Amniotic stem cell (primary cell): ENCODE data around the gene PRR35.

Source experiments
- DNase-seq: peaks from one replicate; lab custom pipeline; 2025; lab: John Stamatoyannopoulos, UW

Gene PRR35

GRCh38 chr16:580141-580945 lies 20.1 kb downstream of the PRR35 start:
- no peak for DNase-seq

- no peak for DNase-seq
Observed at GRCh38 chr16:580946-581498, 20.8 kb downstream of the PRR35 start.

- no peak for DNase-seq
Observed at GRCh38 chr16:582218-582613, 22.0 kb downstream of the PRR35 start.

GRCh38 chr16:582614-583331 lies 22.6 kb downstream of the PRR35 start:
- DNase-seq, result no peak

DNA sequence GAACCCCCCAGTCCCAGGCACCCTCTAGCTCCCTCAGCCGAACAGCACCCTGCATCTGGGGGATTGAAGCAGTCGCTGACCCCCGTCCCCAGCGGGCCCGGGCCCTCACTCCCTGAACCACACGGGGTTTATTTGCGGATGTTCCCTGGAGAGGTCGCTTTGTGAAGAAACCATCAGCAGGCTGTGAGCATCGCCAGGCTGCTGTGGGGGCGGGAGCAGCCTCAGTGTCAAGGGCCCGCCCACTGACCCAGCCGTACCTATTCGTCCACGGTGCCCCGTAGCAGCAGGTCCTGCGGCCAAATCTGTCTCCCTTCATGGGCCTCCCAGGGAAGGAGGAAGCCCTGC lies 23.2 kb downstream of the PRR35 start:
- no peak for DNase-seq

DNA sequence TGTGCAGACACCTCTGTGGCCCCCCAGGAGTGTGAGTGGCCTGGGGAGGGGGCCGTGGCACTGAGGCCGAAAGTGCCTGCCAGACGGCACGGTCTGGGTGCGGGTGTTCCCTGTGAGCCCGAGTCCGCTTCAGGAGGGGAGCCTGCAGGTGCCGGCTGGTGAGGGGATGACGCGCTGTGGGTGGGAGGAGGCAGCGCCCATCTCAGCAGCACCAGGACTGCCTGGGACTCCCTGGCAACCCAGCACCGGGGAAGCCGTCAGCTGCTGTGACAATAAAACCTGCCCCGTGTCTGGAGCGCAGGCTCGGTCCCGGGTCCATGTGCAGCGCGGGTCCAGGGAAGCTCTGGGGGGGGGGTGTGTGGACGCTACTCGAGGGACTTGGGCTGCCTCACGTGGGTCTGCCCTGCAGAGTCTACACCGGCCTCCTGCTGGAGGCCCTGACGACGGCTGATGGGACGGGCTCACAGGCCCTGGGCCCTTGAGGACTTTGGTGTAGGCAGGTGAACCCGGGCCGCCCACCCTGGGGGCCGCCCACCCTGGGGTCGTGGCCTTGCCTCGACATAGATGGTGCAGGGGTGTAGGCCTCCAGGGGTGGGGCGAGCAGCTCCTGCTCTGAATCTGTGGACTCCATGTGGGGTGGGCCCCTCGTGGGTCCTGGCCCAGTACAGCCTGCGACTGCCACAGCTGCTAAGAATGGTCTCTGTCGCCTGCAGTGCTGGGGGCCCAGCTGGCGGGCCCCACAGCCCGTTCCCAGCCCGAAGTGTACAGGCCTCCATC lies 23.8 kb downstream of the PRR35 start:
- no peak for DNase-seq

DNA sequence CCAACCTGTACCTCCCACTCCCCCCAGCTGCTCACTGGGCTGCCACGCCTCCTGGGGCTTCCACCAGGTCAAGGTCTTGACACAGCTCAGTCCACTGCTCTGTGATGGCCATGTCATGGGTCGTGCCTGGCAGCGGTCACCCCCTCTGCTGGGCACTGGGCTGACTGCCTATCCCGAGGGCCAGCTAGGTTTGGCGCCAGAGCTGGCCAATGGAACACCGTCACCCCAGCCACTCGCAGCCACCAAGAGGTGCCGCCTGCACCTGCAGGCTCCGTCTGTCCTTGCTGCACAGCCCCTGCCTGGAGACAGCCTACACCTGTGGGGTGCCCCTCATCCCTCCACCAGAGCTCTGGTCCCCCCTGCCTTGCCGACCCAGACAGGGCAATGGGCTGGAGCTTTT lies 25.2 kb downstream of the PRR35 start:
- no peak for DNase-seq

DNA sequence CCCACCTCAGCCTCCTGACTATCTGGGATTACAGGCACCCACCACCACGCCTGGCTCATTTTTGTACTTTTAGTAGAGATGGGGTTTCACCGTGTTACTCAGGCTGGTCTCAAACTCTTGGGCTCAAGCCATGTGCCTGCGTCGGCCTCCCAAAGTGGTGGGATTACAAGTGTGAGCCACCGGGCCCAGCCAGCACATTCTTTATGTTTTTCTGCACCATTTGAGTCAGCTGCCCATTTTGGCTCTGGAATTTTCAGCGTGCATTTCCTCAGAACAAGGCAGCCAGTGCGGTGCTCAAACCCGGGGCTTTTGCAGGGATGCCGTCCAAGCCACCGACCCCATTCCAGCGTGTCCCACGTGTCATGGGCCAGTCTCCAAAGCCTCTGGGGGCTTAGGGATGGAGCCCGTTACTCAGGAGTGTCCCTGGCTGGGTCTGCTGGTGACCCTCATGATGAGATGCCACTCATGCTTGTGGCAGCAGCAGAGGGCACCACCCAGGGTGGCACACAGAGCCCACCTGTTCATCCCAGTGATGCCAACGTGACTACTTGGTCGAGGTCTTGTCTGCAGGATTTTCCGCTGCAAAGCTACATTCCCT lies 26.0 kb downstream of the PRR35 start:
- DNase-seq, result no peak

DNA sequence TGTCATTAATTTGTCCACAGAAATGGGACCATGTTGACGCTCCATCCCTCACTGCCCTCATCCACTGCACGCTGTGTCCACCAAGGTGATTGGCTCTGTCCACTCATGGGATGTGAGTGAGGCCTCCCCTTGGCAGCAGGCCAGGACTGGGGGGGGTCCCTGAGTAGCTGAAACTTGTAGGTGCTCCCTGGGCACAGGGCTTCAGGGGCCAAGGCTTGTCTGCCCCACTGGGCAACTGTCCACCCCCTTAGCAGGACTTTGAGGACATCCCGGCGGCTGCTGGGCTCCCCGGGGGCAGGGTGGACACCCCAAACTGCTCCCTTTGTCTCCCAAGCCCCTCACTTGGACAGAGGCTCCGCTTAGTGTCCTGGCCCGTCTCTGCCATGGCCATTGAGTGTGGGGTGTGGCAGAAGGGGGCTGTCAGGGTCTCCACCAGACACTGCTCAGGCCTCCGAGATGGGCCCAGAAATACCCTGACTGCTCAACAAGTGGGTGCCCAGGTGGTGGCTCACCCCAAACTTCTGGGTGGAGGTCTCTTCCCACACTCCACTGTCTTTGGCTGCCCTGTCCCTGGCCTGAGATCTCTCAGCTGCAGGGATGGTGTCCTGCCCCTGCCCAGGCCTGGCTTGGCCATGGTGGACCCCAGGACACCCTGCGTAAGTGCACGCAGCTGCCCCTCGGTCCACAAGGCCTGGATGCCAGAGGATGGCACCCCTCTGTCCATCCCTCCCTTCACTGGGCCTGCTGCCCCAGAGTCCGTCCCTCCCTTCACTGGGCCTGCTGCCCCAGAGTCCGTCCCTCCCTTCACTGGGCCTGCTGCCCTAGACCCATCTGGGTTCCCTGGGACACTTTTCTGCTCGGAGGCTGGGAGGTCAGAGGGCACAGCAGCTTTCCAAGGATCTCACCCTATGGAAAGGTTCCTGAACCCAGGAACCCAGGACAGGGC lies 26.7 kb downstream of the PRR35 start:
- no peak for DNase-seq

DNA sequence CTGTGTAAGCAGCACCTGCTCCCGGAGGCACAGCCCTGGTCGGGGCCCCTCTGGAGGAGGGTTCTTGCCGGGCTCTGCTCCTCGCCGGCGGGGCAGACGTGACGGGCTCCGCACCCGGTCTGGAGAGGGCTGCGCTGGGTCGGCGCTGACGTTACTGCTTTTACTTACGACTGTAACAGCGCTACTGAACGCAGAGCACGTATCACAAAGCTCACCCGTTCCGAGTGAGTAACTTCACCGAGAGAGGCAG lies 28.4 kb downstream of the PRR35 start:
- DNase-seq, result no peak

DNA sequence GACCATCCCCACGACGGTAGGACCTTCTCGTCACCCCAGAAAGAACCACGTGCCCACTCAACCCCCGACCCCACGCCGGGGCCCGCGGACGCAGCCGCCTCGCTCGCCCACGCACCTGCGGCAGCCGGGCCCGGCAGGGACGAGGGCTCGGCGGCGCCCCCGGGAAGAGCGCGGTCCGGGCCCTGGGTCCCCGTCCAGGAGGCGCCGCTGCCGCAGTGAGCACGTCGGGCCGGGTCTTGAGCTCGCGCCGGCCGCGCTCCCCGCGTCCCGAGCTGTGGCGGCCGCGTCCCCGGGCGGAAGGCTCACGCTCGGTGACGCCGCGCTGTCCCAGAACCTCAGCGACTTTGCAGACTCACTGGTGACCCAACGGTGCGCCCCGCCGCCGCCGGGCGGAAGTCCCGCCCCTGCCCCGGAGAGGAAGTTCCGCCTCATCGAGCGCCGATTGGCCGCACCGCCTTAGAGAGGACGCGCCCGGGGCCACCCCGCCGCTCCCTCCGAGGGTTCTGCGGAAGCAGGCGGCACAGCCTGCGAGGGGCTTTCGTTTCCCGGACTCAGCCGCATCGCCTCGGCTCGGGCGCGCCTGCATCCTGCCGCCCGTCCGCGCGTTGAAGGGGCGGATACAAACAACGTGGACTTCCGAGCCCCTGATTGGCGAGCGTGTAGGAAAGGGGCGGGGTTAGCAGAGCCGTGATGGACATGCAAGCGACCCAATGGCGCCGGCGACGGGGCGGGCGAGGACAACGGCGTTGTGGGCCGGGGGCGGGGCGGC lies 28.9 kb downstream of the PRR35 start:
- DNase-seq, result peak; percentile 77

DNA sequence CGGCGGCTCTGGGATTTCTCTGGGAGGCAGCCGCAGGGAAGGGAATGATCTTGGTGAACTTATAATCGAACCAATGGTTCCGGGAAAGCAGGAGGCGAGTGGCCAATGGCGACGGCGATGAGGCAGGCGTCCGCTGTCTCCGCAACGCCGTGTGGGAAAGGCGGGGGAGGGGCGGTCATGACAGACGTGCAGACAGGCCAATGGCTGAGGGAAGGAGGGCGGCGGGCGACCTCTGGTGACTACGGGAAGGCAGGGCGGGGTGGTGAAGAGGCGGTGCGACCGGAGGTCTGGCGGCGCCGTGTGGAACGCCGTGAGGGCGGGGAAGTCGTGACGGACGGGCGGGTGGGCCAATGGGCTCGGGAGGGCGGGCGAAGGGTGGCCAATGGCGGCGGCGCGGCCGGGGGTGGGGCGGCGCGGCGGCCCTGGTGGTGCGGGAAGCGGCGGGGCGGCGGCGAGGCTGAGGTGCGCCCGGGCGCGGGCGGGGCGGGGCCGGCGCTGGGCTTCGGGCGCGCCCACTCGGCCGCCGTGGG lies 29.5 kb downstream of the PRR35 start, which contains the start of gene RAB40C:
Gene RAB40C (plus strand): TSS at position 409 of the 530 bp plus-strand sequence. CDS start 226 bp downstream, outside the sequence.
- peak; percentile 96 for DNase-seq

DNA sequence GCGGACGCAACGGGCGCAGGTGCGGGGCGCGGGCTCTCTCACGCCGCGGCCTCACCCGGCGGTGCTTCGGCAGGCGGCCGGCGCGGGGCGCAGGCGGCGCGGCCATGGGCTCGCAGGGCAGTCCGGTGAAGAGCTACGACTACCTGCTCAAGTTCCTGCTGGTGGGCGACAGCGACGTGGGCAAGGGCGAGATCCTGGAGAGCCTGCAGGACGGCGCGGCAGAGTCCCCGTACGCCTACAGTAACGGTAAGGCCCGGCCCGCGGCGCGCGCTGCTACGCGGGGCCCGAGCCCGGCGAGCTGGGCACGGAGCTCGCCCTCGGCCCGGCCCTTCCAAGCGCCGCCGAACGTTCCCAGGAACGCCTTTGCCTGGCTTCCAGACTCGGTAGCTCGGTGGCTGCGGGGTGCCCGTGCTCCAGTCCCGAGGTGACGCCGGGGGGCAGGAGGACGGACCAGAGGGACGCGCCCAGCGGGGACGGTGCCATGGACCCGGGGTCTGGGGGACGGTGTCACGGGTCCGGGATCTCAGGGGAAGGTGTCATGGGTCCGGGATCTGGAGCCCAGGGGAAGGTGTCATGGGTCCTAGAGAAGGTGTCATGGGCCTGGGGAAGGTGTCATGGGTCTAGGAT lies 30.1 kb downstream of the PRR35 start:
- DNase-seq, result peak; percentile 31

- no peak for DNase-seq
Observed at GRCh38 chr16:590815-591200, 30.6 kb downstream of the PRR35 start.

DNA sequence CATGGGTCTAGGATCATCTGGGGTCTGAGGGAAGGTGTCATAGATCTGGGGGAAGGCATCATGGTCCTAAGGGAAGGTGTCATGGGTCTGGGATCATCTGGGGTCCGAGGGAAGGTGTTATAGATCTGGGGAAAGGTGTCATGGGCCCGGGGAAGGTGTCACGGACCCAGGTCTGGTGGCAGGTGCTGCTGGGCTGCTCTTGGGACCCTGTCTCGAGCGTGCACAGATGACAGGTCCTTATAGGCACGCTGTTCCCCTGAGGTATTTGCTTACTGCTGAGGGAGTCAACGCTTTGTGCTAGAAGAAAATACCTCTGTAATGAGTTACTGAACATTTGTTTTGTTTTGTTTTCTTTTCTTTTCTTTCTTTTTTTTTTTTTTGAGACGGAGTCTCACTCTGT lies 31.0 kb downstream of the PRR35 start:
- no peak for DNase-seq

GRCh38 chr16:591892-592517 lies 31.8 kb downstream of the PRR35 start:
- DNase-seq, result no peak

GRCh38 chr16:592518-593306 lies 32.5 kb downstream of the PRR35 start:
- DNase-seq, result no peak

GRCh38 chr16:593406-593805 lies 33.2 kb downstream of the PRR35 start:
- DNase-seq, result no peak
